ENCODE results near the gene MTFR2.

Gene MTFR2

DNA sequence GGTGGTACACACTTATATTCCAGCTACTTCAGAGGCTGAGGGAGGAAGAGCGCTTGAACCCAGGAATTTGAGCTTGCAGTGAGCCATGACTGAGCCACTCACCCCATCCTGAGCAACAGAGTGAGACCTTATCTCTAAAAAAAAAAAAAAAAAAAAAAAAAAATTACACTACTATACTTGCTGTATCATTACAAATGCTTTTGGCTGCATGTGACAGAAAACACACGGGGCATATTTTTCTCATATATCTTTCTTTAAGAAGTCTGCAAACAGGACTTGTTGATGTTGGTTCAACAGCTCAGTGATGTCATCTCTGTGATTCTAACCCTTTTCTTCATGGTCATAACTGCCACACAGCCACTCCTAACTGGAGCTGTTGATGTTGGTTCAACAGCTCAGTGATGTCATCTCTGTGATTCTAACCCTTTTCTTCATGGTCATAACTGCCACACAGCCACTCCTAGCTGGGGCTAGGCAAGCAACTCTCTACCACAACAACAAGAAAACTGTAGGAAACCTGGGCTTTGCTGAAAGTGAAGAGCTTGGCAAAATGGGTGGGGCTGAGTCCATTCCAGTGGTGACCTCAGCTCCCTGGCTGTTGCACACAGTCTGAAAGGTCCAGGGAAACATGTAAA lies 19.8 kb downstream of the MTFR2 start:
- TF ChIP-seq, protein P1, sequence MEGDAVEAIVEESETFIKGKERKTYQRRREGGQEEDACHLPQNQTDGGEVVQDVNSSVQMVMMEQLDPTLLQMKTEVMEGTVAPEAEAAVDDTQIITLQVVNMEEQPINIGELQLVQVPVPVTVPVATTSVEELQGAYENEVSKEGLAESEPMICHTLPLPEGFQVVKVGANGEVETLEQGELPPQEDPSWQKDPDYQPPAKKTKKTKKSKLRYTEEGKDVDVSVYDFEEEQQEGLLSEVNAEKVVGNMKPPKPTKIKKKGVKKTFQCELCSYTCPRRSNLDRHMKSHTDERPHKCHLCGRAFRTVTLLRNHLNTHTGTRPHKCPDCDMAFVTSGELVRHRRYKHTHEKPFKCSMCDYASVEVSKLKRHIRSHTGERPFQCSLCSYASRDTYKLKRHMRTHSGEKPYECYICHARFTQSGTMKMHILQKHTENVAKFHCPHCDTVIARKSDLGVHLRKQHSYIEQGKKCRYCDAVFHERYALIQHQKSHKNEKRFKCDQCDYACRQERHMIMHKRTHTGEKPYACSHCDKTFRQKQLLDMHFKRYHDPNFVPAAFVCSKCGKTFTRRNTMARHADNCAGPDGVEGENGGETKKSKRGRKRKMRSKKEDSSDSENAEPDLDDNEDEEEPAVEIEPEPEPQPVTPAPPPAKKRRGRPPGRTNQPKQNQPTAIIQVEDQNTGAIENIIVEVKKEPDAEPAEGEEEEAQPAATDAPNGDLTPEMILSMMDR (IDR thresholded peaks at IDR 0.05), result no peak

DNA sequence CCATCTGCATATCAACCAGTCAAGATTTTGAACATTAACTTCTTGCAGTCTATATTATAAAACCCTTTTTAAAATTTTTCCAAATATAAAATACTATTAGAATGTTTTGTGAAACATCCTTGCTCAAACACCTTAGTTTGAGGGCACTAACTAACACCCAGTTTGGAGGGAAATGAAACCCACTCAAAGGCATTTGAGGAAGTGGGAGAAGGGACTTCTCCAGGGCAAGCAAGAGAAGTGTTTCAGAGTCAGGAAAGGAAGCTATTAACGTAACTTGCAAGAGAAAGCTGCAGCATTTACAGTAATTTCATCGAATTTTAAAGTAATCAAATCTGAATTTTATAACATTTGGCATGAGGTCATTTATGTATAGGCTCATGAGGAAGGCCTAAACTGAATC lies 21.3 kb downstream of the MTFR2 start:
- TF ChIP-seq, protein P1 (IDR thresholded peaks at IDR 0.05), result no peak

GRCh38 chr6:136226674-136227377 lies 23.3 kb downstream of the MTFR2 start:
- TF ChIP-seq, protein P1 (IDR thresholded peaks at IDR 0.05), result no peak

DNA sequence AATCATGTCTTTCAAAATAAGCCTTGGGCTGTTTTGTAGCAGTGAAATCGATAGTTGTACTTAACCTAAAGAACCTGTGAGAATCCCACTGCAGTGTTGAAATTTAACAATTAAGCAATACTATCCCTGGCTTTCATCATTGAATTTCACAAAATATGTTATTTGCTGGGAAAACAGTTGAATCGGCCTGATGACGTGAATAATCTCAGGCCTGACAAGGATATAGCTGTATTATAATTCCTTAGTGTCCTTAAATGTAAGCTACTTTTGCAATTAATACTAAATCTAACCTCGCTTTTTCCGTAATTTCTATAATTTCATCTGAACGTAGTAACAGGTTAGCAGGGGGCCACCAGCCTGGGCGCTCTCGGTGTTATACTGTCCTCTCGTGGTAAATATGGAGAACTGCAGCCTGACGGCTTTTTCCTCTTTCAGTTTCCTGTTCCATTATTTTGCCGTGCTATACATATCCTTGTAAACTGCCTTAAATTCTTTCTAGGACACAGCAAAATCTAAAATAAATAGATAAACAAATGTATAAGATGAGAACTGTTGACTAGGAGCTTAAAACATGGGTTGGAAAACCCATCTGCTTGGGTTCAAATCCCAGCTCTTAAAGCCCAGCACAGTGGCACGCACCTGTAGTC lies 24.0 kb downstream of the MTFR2 start:
- TF ChIP-seq, protein P1 (IDR thresholded peaks at IDR 0.05), result peak; percentile 100

DNA sequence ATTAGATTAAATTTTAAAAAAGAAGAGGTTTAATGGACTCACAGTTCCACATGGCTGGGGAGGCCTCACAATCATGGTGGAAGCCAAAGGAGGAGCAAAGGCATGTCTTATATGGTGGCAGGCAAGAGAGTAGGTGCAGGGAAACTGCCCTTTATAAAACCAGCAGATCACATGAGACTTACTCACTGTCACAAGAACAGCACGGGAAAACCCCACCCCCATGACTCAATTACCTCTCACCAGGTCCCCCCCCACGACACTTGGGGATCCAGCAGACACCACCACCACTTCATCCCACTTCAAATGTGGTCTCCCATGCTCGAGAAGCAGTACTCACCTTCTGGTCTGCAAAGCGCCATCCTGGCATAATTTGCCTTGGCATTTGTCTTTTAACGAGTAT lies 24.6 kb downstream of the MTFR2 start:
- TF ChIP-seq, protein P1 (IDR thresholded peaks at IDR 0.05), result no peak

DNA sequence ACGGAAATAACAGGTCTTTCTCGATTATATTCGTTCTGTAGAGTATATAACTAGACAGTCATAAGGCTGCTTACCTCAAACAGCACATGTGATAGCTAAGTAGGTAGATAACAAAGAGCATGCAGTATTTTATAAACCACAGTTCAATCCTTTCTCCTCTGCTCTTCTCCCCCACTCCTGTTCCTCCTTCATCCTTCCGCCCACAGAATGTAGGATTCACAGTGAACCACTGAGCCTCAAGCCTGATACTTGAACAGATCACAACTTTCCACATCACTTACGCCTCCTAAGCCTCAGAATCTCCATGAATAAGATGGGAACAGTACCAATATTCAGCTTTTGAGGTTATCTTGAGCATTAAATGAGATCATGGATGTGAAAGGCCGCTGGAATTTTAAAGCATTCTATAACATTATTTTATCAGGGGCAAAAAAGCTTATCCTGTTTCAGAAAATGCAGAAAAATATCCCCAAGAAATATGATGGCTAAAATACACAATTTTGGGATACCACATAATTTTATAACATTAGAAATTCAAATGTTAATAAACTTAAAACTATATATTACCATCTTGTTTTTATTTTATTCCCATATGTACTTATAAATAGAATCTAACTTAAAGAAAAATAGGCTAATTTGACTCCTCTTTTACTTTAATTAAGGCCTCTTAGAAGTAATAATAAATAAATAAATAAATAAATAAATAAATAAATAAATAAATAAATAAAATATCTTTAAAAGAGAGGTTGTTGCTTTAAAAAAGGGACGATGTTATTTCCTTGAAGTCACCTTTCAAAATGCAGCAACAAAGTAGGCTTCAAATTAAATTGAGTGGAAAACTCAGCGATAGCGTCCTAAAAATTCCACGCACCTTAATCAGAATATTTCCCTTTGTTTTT lies 33.4 kb downstream of the MTFR2 start:
- TF ChIP-seq, protein P1 (IDR thresholded peaks at IDR 0.05), result no peak

- TF ChIP-seq, protein P1 (IDR thresholded peaks at IDR 0.05), result no peak
Observed at GRCh38 chr6:136213853-136214252, 36.3 kb downstream of the MTFR2 start.
